AG09309 (cell line): Measurements from ENCODE around the gene BAG3.

ENCODE experiments used
- DNase-seq: peaks from one replicate; pipeline ENCODE4 v3.0.0-alpha.2; 2010; ENCODE audit warnings: low read depth
- H3K4me3 ChIP-seq: 2 replicates; pipeline ENCODE4 v1.5.1; 2011; ENCODE audit warnings: mild to moderate bottlenecking, low read depth, low read length, moderate library complexity; ENCODE audit not compliant: control insufficient read depth
- TF ChIP-seq, protein P1 (sequence below): IDR thresholded peaks from 2 replicates; pipeline ENCODE4 v1.5.1; 2011; ENCODE audit warnings: mild to moderate bottlenecking, low read depth, low read length, inconsistent platforms; ENCODE audit not compliant: insufficient read depth, control insufficient read depth; ENCODE audit errors: missing control alignments

The BAG3 gene

GRCh38 chr10:119650062-119650461 is 1.1 kb upstream of the BAG3 start:
- DNase-seq = no peak
- TF ChIP-seq, protein P1, sequence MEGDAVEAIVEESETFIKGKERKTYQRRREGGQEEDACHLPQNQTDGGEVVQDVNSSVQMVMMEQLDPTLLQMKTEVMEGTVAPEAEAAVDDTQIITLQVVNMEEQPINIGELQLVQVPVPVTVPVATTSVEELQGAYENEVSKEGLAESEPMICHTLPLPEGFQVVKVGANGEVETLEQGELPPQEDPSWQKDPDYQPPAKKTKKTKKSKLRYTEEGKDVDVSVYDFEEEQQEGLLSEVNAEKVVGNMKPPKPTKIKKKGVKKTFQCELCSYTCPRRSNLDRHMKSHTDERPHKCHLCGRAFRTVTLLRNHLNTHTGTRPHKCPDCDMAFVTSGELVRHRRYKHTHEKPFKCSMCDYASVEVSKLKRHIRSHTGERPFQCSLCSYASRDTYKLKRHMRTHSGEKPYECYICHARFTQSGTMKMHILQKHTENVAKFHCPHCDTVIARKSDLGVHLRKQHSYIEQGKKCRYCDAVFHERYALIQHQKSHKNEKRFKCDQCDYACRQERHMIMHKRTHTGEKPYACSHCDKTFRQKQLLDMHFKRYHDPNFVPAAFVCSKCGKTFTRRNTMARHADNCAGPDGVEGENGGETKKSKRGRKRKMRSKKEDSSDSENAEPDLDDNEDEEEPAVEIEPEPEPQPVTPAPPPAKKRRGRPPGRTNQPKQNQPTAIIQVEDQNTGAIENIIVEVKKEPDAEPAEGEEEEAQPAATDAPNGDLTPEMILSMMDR = no peak
- H3K4me3 ChIP-seq = no peak overlapping the region

DNA sequence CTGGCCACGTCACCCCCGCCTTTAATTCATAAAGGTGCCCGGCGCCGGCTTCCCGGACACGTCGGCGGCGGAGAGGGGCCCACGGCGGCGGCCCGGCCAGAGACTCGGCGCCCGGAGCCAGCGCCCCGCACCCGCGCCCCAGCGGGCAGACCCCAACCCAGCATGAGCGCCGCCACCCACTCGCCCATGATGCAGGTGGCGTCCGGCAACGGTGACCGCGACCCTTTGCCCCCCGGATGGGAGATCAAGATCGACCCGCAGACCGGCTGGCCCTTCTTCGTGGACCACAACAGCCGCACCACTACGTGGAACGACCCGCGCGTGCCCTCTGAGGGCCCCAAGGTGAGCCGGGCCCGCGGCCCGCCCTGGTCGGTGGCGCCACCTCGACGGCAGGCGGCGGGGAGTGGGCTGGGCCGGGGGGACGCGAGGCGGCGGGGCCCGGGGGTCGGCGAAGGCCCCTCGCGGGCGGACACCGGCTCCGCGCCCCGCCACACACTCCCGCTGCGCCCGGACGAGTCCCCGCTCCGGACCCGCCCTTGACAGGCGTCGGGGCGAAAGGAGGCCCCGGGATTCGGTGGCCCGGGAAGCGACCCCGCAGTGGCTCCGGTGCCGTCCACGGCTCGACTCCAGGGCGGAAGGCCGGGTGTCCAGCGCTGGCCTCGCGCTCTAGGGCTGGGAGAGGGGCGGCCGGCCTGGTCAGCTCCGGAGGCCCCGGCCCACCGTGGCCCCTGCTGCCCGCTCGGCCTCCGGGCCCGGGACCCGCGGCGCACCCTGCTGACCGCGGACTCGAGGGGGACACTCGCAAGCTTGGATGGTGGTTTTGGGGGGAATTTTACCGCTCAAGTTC is 557 bp downstream of the BAG3 start:
- peak overlapping the region; percentile 79 for H3K4me3 ChIP-seq
- no peak for DNase-seq

DNA sequence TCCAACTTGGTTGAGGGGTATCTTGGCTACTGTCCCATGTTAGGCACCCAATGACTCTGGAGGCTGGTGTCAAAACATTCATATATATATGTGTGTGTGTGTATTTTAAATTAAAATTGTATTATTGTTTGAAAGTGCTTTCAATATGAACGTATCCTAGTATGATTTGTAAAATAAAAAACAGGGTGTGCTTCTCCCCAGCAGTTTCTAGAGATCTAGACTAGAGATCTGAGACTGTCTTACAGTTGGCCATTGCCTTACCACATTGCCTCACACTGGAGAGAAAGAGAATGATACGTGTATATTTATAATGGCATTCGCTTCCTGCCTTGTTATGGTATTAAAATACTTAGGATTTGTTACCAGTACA is 1.2 kb downstream of the BAG3 start:
- peak; percentile 48 for DNase-seq
- H3K4me3 ChIP-seq = peak overlapping the region; percentile 79
- TF ChIP-seq, protein P1 = peak; percentile 22

More for the DNA sequence above, 557 bp downstream of the BAG3 start:
- TF ChIP-seq, protein P1 = no peak

DNA sequence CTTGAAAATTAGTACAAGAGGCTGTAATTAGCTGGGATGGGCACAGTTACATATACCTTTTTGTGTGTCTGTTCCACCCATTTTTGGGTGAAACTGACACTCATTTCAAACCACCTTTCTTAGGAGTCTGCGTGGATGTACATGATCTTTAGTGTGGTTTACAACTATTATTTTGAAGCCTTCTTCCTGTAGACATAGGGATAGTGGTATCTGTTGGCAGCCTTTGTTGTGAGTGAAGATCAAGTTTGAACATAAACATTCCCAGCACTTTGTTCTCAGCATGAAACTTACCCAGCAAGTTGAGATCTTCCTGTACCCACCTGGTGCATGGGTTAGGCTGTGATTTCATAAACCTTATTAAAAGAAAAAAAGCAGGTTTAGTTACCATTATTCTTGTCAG is 2.0 kb downstream of the BAG3 start:
- H3K4me3 ChIP-seq = peak overlapping the region; percentile 79
- TF ChIP-seq, protein P1 = no peak
- DNase-seq = no peak

DNA sequence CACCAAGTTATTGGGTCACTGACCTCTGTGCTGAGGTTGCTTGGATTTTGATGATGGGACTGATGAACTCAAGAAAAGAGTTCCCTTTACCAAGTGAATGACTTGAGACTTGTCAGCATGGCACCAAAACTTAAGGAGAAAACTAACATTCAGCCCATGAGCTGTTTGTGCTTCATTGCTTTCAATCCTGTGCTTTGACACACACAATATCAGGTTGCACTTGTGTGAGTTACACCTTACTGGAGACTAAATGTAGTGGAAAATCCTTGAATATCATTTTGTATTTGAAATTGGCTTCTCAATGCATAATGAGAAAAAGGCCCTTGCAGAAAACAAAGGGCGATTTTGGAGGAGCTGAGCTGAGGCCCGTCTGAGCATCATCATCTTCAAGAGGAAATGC is 2.7 kb downstream of the BAG3 start:
- peak overlapping the region; percentile 79; the same call in 1 of the 2 replicates for H3K4me3 ChIP-seq
- TF ChIP-seq, protein P1 = no peak
- no peak for DNase-seq

- TF ChIP-seq, protein P1 = no peak
- DNase-seq = no peak
- peak overlapping the region; percentile 9 for H3K4me3 ChIP-seq
These were observed 3.4 kb downstream of the BAG3 start for GRCh38 chr10:119654540-119654939.
